Upper lobe of left lung (tissue), 4 donors: ENCODE measurements around the gene MAP3K9.

Experiments
- EP300 ChIP-seq, 4 donors: sonication (generic); formaldehyde crosslinking; IDR thresholded peaks; one replicate each; pipeline ENCODE4 v1.5.1; 2017; ENCODE audit warnings: antibody characterized with exemption in 4 of 4, control low read depth in 2 of 4
- POLR2AphosphoS5 ChIP-seq, 2 donors: sonication (generic); formaldehyde crosslinking; IDR thresholded peaks; one replicate each; pipeline ENCODE4 v1.5.1; 2017; ENCODE audit warnings: antibody characterized with exemption in 2 of 2

GRCh38 chr14:70833884-70834283 is 24.6 kb upstream of the MAP3K9 start:
- TF ChIP-seq EP300 (IDR thresholded peaks at IDR 0.05) (no peak), POLR2AphosphoS5 (IDR thresholded peaks at IDR 0.05) (no peak)
